Measurements from ENCODE around the gene CNDP1.

CNDP1 gene

GRCh38 chr18:74626049-74626874, 92.0 kb downstream of the CNDP1 start:
- no peak for DNase-seq
- no peak for TF ChIP-seq CTCF (IDR thresholded peaks at IDR 0.05; ENCODE audit: low read depth, low read length)
- Histone ChIP-seq H3K9me3 (no peaks in the 10 kb centered on the region), H3K36me3 (no peaks in the 10 kb centered on the region), H3K4me3 (ENCODE audit: low read depth, low read length) (no peak overlapping the region), H3K4me1 (no peaks in the 10 kb centered on the region), H3K27me3 (no peaks in the 10 kb centered on the region)

GRCh38 chr18:74630804-74631203, 96.5 kb downstream of the CNDP1 start:
- no peaks in the 10 kb centered on the region for H3K27me3 ChIP-seq
- no peaks in the 10 kb centered on the region for H3K4me1 ChIP-seq
- H3K4me3 ChIP-seq (ENCODE audit: low read depth, low read length), result no peak overlapping the region
- TF ChIP-seq CTCF (IDR thresholded peaks at IDR 0.05; ENCODE audit: low read depth, low read length), result no peak
- H3K36me3 ChIP-seq, result no peaks in the 10 kb centered on the region
- H3K9me3 ChIP-seq, result no peaks in the 10 kb centered on the region
- no peak for DNase-seq

- H3K36me3 ChIP-seq, result no peaks in the 10 kb centered on the region
- no peak overlapping the region for H3K4me3 ChIP-seq (ENCODE audit: low read depth, low read length)
- no peak for DNase-seq
- H3K9me3 ChIP-seq, result no peaks in the 10 kb centered on the region
- no peaks in the 10 kb centered on the region for H3K4me1 ChIP-seq
- H3K27me3 ChIP-seq, result no peaks in the 10 kb centered on the region
- no peak for TF ChIP-seq CTCF (IDR thresholded peaks at IDR 0.05; ENCODE audit: low read depth, low read length)
These were observed 96.9 kb downstream of the CNDP1 start for GRCh38 chr18:74631212-74631611.

- no peak for TF ChIP-seq CTCF (IDR thresholded peaks at IDR 0.05; ENCODE audit: low read depth, low read length)
- H3K4me3 ChIP-seq (ENCODE audit: low read depth, low read length), result no peak overlapping the region
- no peak for DNase-seq
- no peaks in the 10 kb centered on the region for H3K9me3 ChIP-seq
- no peaks in the 10 kb centered on the region for H3K27me3 ChIP-seq
- H3K36me3 ChIP-seq, result no peaks in the 10 kb centered on the region
- H3K4me1 ChIP-seq, result no peaks in the 10 kb centered on the region
These were observed 97.5 kb downstream of the CNDP1 start for GRCh38 chr18:74631623-74632350.

- Histone ChIP-seq H3K4me1 (no peaks in the 10 kb centered on the region), H3K9me3 (no peaks in the 10 kb centered on the region), H3K4me3 (ENCODE audit: low read depth, low read length) (no peak overlapping the region), H3K36me3 (no peaks in the 10 kb centered on the region), H3K27me3 (no peaks in the 10 kb centered on the region)
- no peak for DNase-seq
- no peak for TF ChIP-seq CTCF (IDR thresholded peaks at IDR 0.05; ENCODE audit: low read depth, low read length)
These were observed 98.0 kb downstream of the CNDP1 start for GRCh38 chr18:74632351-74632679.

- DNase-seq, result no peak
- no peaks in the 10 kb centered on the region for H3K4me1 ChIP-seq
- no peaks in the 10 kb centered on the region for H3K27me3 ChIP-seq
- no peaks in the 10 kb centered on the region for H3K9me3 ChIP-seq
- H3K36me3 ChIP-seq, result no peaks in the 10 kb centered on the region
- TF ChIP-seq CTCF (IDR thresholded peaks at IDR 0.05; ENCODE audit: low read depth, low read length), result no peak
- no peak overlapping the region for H3K4me3 ChIP-seq (ENCODE audit: low read depth, low read length)
These were observed 98.6 kb downstream of the CNDP1 start for GRCh38 chr18:74632856-74633255.
